GM19328 (cell line): Measurements from ENCODE around the gene IDH3A.

Experiments
- ATAC-seq: cut with Tn5 transposase; IDR thresholded peaks from one replicate; pipeline ENCODE4 v1.9.1; 2021; ENCODE audit warnings: mild to moderate bottlenecking, moderate library complexity; ENCODE audit not compliant: unreplicated experiment

The IDH3A gene

GRCh38 chr15:78164010-78164409 is 14.8 kb downstream of the IDH3A start:
- no peak for ATAC-seq

- peak; percentile 65 for ATAC-seq
Observed at GRCh38 chr15:78167227-78167888, 18.2 kb downstream of the IDH3A start.

- no peak for ATAC-seq
Observed at GRCh38 chr15:78168608-78169007, 19.4 kb downstream of the IDH3A start.

GRCh38 chr15:78170848-78171773 is 21.9 kb downstream of the IDH3A start:
- no peak for ATAC-seq

DNA sequence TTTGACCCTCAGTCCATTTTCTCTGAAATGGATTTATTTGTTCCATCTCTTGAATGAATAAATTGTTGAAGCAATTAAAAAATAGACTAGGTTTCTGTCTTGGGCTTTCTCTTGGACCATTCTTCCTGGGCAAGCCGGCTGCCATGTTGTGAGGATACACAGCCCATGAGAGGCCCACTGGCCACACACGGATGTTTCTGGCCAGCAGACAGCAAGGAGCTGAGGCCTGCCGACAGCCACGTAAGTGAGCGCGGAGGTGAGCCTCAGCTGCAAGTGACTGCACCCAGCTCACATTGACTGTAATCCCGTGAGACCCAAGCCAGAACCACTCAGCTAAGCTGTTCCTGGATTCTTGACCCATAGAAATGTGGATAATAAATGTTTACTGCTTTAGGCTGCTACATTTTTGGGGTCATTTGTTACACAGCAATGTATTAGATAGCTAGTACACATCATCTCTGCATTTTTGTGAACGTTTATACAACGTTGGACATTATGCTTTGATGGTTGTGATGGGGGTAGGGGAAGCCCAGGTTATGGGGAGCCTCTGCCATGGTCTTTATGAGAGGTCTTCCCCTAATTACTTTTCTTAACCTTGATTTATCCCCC is 22.8 kb downstream of the IDH3A start:
- no peak for ATAC-seq

GRCh38 chr15:78174401-78174800 is 25.2 kb downstream of the IDH3A start:
- ATAC-seq = no peak

DNA sequence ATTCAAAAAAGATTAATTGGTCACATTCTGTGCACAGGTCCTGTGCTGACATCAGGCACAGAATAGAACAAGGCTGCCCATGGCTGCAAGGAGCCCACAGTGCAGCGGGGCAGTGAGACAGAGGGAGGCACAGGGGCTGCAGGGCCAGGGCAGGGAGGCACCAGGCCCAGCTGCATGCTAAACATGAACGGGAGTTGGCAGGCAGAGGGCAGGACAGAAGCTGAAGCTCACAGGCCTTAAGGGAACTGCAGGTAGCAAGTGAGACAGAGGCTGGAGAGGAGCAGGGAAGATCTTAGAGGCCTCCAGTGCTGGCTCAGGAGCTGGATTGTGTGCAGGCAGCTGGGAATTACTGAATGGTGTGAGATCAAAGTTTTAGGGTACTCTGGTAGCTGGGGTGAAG is 26.2 kb downstream of the IDH3A start:
- no peak for ATAC-seq

DNA sequence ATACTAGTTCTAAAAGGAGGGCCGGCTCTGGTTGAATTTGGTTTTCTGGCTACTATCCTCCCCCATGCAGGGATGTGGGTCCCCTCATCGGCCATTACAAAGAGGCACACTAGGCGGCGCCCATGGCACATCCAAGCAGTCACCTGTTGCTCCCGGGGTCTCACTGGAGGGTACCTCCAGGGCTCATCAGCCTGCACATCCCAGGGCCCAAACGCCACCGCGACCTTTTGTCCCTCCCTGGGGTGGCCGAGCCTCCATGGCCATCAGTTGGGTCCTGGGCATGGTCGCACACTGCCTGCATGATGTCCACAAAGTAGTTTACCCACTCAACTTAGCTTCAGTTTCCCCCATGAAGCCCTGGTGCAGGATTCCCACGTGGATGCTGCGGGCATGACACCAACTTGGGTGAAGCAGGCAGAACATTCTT is 28.3 kb downstream of the IDH3A start:
- no peak for ATAC-seq

- no peak for ATAC-seq
Observed at GRCh38 chr15:78178064-78178463, 28.9 kb downstream of the IDH3A start.

DNA sequence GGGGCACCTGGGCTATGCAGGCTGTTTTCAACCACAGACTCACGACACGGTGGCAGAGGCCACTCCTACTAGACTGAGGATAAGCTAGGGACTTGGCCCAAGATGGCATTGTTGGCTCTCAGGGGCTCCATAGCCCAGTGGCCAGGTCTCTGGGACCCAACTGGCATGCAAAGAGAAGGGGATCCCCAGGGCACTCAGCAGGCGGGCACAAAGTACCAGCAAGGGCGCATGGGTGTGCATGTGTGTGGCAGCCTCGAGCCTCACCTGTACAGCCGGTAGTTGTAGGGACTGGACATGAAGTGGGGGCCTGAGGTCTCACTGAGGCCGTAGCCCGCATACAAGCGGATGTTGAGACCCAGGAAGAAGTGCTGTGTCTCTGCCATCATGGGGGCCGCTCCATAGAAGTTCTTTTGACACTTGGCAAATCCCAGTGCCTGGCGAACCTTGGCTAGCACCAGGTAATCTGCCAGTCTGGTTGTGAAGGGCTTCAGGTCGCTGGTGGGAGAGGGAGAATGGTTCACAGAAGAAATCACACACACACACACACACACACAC is 30.2 kb downstream of the IDH3A start:
- ATAC-seq = no peak

DNA sequence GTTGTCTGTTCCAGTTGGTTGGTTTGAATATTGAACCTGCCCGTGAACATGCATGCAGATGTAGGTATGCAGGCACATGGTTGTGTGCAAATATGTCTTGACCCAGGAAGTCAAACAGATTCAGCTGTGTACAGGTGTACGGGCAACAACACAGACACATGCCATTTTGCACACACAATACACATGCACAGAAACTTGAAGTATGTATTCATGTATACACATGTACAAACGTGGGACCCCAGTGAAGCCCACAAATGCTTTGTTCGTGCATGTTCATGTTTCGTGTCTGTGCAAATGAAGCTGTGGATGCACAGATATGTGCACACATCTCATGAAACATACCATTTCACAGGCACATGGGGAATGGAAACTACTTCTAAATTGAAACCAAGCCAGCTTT is 30.7 kb downstream of the IDH3A start:
- ATAC-seq = no peak

DNA sequence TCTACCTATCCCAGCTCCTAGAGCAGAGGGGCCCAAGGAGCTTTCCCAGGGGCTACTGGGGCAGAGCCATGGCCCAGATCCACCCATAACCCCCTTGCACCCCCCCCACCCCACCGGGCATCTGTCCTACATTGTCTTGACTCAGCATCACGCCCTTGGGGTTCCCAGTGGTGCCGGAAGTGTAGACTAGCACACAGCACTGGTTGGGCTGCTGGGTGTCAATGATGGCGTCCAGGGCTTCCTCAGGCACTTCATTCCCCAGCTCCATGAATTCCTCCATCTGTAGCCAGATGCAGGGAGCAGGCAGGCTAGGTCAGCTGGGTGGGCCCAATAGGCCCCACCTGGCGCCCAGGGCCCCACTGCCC is 33.2 kb downstream of the IDH3A start:
- no peak for ATAC-seq

DNA sequence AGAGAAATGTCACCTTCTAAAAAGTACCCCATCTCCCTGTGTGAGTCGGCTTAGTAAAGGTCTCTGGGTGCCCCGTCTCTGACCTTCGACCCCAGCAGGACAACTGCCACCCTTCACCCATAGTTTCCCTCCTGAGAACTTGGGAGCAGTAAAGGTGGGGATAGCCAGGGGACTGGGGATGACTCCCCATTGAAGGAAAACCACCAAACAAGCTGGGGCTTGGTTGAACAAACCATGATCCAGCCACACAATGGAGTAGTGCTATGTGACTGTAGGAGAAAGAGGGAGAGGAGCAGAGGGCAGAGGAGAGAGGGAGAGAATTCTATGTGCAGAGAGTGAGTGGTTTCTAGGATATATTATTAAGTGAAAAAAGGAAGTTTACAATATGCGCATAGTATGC is 33.7 kb downstream of the IDH3A start:
- ATAC-seq = no peak

- no peak for ATAC-seq
Observed at GRCh38 chr15:78192826-78193594, 43.8 kb downstream of the IDH3A start.

GRCh38 chr15:78193731-78194567 is 44.8 kb downstream of the IDH3A start:
- no peak for ATAC-seq

DNA sequence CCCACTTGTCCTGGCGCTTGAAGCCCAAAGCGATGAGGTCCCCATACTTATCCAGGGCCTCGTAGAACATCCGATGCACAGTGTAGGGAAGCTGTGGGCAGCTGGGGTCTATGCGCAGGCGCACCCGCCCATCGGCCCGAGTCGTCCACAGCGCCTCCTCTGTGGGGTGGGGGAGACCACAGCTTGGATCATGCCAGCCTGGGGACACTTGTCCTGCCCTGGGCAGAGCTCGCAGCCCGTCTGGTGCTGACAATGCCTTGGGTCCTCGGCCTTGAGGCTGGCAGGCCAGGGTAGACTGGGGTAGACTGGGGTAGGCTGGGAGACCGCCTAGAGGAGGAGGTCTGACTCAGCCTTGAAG is 45.4 kb downstream of the IDH3A start:
- ATAC-seq = no peak

- ATAC-seq = no peak
Observed at GRCh38 chr15:78195735-78196201, 46.6 kb downstream of the IDH3A start.

- no peak for ATAC-seq
Observed at GRCh38 chr15:78197632-78198031, 48.5 kb downstream of the IDH3A start.

- no peak for ATAC-seq
Observed at GRCh38 chr15:78200276-78200930, 51.2 kb downstream of the IDH3A start.
